IPS-20b (cell line): ENCODE data around the gene ZFX.

Source experiments
- H3K27ac ChIP-seq: one replicate; pipeline ENCODE4 v1.5.1; 2013; ENCODE audit warnings: low read length
- H3K27me3 ChIP-seq: 2 replicates; pipeline ENCODE4 v1.6.1; 2013; ENCODE audit warnings: mild to moderate bottlenecking, low read length, inconsistent platforms; ENCODE audit not compliant: insufficient read depth
- H3K36me3 ChIP-seq: 2 replicates; pipeline ENCODE4 v1.6.1; 2013; ENCODE audit warnings: low read depth, mild to moderate bottlenecking, inconsistent platforms, low read length, moderate library complexity; ENCODE audit not compliant: insufficient read depth
- H3K4me1 ChIP-seq: 2 replicates; pipeline ENCODE4 v1.6.1; 2013; ENCODE audit warnings: mild to moderate bottlenecking, control low read depth, inconsistent platforms, low read length, moderate library complexity; ENCODE audit not compliant: insufficient read depth
- H3K4me3 ChIP-seq: 2 replicates; pipeline ENCODE4 v1.5.1; 2013; ENCODE audit warnings: mild to moderate bottlenecking, low read length, inconsistent platforms
- H3K9ac ChIP-seq: 2 replicates; pipeline ENCODE4 v1.6.1; 2013; ENCODE audit warnings: low read depth, mild to moderate bottlenecking, inconsistent platforms, low read length, moderate library complexity
- H3K9me3 ChIP-seq: 2 replicates; pipeline ENCODE4 v1.6.1; 2013; ENCODE audit warnings: mild to moderate bottlenecking, low read depth, low read length, inconsistent platforms; ENCODE audit not compliant: insufficient read depth

Gene ZFX

DNA sequence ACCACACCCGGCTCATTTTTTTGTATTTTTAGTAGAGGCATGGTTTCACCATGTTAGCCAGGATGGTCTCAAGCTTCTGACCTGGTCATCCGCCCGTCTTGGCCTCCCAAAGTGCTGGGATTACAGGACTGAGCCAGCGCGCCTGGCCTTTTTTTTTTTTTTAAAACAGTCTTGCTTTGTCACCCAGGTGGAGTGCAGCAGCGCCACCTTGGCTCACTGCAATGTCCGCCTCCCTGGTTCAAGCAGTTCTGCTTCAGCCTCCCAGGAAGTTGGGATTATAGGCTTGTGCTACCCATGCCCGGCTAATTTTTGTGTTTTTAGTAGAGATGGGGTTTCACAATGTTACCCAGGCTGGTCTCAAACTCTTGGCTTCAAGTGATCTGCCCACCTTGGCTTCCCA lies 28.9 kb downstream of the ZFX start:
- Histone ChIP-seq H3K9ac (no peak overlapping the region), H3K27ac (no peak overlapping the region), H3K27me3 (no peaks in the 10 kb centered on the region), H3K9me3 (no peaks in the 10 kb centered on the region), H3K36me3 (peaks cover 47% of the 10 kb centered on the region), H3K4me1 (no peaks in the 10 kb centered on the region), H3K4me3 (no peak overlapping the region)

- Histone ChIP-seq H3K4me1 (no peaks in the 10 kb centered on the region), H3K27ac (no peak overlapping the region), H3K4me3 (no peak overlapping the region), H3K27me3 (no peaks in the 10 kb centered on the region), H3K9me3 (no peaks in the 10 kb centered on the region), H3K9ac (no peak overlapping the region), H3K36me3 (peaks cover 23% of the 10 kb centered on the region)
Measured at GRCh38 chrX:24184018-24184417, 34.5 kb downstream of the ZFX start.

DNA sequence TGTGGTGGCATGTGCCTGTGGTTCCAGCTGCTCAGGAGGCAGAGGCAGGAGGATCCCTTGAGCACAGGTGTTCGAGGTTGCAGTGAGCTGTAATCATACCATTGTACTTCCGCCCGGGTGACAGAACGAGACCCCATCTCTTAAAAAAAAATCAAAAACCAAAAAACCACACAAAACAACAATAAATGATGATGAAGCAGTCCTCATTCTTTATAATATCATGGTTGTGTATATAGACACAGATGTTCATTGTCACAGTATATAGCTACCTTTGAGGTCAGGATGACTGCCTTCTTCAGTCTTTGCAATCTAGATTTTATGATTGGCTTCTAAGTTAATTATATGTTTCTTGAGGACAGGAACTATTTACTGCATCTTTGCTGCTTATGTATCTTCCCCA lies 37.0 kb downstream of the ZFX start:
- no peaks in the 10 kb centered on the region for H3K4me1 ChIP-seq
- no peaks in the 10 kb centered on the region for H3K27me3 ChIP-seq
- H3K27ac ChIP-seq = no peak overlapping the region
- H3K9ac ChIP-seq = no peak overlapping the region
- no peaks in the 10 kb centered on the region for H3K9me3 ChIP-seq
- H3K36me3 ChIP-seq = no peaks in the 10 kb centered on the region; the same call in 1 of the 2 replicates
- H3K4me3 ChIP-seq = no peak overlapping the region

GRCh38 chrX:24186986-24187385 lies 37.5 kb downstream of the ZFX start:
- Histone ChIP-seq H3K27me3 (no peaks in the 10 kb centered on the region), H3K4me3 (no peak overlapping the region), H3K4me1 (no peaks in the 10 kb centered on the region), H3K9ac (no peak overlapping the region), H3K36me3 (no peaks in the 10 kb centered on the region; the same call in 1 of the 2 replicates), H3K27ac (no peak overlapping the region), H3K9me3 (no peaks in the 10 kb centered on the region)

GRCh38 chrX:24189490-24189889 lies 40.0 kb downstream of the ZFX start:
- no peak overlapping the region for H3K9ac ChIP-seq
- H3K4me1 ChIP-seq = no peaks in the 10 kb centered on the region
- H3K27me3 ChIP-seq = no peaks in the 10 kb centered on the region
- H3K4me3 ChIP-seq = no peak overlapping the region
- H3K9me3 ChIP-seq = no peaks in the 10 kb centered on the region
- no peaks in the 10 kb centered on the region; the same call in 1 of the 2 replicates for H3K36me3 ChIP-seq
- H3K27ac ChIP-seq = no peak overlapping the region

GRCh38 chrX:24190500-24191156 lies 41.1 kb downstream of the ZFX start:
- Histone ChIP-seq H3K4me3 (no peak overlapping the region), H3K36me3 (no peaks in the 10 kb centered on the region; the same call in 1 of the 2 replicates), H3K9ac (no peak overlapping the region), H3K4me1 (no peaks in the 10 kb centered on the region), H3K9me3 (no peaks in the 10 kb centered on the region), H3K27me3 (no peaks in the 10 kb centered on the region), H3K27ac (no peak overlapping the region)

DNA sequence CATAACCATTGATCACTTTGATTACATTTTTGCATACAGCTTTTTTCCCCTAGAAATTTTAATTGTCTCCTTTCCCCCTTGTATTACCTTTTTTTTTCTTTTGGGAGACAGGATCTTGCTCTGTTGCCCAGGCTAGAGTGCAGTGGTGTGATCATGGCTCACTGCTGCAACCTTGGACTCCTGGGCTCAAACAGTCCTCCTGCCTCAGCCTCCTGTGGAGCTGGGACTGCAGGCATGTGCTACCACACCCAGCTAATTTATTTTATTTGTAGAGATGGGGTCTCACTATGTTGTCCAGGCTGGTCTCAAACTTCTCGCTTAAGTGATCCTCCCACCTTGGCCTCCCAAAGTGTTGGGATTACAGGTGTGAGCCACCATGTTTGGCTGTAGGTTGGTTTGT lies 47.0 kb downstream of the ZFX start:
- Histone ChIP-seq H3K9ac (no peak overlapping the region), H3K4me1 (no peaks in the 10 kb centered on the region), H3K36me3 (no peaks in the 10 kb centered on the region), H3K9me3 (no peaks in the 10 kb centered on the region), H3K27me3 (no peaks in the 10 kb centered on the region), H3K4me3 (no peak overlapping the region), H3K27ac (no peak overlapping the region)

DNA sequence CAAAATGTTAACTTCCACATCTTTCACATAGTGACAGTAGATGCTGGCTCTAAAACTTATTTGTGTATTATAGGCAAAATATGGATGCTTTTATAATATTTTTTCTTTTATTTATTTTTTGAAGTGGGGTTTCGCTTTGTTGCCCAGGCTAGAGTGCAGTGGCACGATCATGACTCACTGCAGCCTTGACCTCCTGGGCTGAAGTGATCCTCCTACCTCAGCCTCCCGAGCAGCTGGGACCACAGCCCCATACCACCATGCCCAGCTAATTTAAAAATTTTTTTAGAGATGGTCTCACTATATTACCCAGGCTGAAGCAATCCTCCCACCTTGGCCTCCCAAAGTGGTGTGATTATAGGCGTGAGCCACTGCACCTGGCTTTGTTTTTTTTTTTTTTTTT lies 48.6 kb downstream of the ZFX start:
- Histone ChIP-seq H3K27me3 (no peaks in the 10 kb centered on the region), H3K27ac (no peak overlapping the region), H3K4me1 (no peaks in the 10 kb centered on the region), H3K4me3 (no peak overlapping the region), H3K9ac (no peak overlapping the region), H3K36me3 (no peaks in the 10 kb centered on the region), H3K9me3 (no peaks in the 10 kb centered on the region)

GRCh38 chrX:24200133-24200532 lies 50.6 kb downstream of the ZFX start:
- Histone ChIP-seq H3K9me3 (no peaks in the 10 kb centered on the region), H3K36me3 (no peaks in the 10 kb centered on the region), H3K4me1 (no peaks in the 10 kb centered on the region), H3K9ac (no peak overlapping the region), H3K27ac (no peak overlapping the region), H3K4me3 (no peak overlapping the region), H3K27me3 (no peaks in the 10 kb centered on the region)

DNA sequence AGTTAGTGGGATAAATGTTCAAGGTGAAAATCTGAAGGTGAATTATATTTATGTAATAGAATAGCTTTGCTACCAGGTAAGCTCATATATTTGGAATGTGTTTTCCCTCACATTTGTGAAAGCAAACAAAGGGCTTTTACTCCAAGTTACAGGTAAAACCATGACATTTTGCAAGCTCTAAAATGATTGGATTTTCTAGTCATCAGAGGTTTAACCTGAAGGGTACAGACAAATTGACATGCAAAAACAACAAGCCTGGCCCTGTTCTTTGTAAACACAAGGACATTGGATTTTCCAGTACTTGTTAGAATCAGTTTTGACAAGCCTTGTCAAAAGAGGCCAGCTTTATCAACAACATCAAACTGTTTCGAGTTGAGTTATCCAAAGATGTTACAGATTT lies 51.7 kb downstream of the ZFX start:
- Histone ChIP-seq H3K36me3 (no peaks in the 10 kb centered on the region), H3K9me3 (no peaks in the 10 kb centered on the region), H3K4me3 (no peak overlapping the region), H3K27ac (no peak overlapping the region), H3K27me3 (no peaks in the 10 kb centered on the region), H3K4me1 (no peaks in the 10 kb centered on the region), H3K9ac (no peak overlapping the region)

DNA sequence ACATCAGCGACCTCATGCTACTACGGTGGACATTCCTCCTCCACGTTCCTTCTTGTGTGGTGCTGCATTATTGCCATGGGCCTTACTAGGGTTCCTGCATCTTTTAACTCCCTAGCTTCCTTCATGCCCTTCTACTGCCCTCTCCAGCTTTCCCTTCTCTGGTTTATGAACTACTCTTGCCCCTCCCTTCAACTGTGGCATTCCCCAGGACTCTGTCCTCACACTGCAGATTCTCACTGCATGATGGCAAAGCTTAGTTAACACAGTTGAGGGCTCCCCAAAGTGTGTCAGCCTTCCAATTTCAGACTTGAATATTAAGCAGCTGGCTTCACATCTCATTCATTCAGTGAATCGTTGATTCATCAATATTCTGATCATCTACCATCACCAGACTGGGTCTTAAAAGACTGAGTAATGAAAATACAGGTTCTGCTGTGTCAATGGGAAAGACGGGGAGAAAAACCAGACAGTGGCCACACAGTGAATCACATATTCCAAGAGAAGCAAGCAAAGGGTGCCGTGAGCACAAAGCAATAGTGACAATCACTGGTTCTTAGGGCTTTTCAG lies 53.0 kb downstream of the ZFX start:
- Histone ChIP-seq H3K4me1 (no peaks in the 10 kb centered on the region), H3K4me3 (no peak overlapping the region), H3K9ac (no peak overlapping the region), H3K9me3 (no peaks in the 10 kb centered on the region), H3K27ac (no peak overlapping the region), H3K27me3 (no peaks in the 10 kb centered on the region), H3K36me3 (peaks cover 4% of the 10 kb centered on the region; the same call in 1 of the 2 replicates)

DNA sequence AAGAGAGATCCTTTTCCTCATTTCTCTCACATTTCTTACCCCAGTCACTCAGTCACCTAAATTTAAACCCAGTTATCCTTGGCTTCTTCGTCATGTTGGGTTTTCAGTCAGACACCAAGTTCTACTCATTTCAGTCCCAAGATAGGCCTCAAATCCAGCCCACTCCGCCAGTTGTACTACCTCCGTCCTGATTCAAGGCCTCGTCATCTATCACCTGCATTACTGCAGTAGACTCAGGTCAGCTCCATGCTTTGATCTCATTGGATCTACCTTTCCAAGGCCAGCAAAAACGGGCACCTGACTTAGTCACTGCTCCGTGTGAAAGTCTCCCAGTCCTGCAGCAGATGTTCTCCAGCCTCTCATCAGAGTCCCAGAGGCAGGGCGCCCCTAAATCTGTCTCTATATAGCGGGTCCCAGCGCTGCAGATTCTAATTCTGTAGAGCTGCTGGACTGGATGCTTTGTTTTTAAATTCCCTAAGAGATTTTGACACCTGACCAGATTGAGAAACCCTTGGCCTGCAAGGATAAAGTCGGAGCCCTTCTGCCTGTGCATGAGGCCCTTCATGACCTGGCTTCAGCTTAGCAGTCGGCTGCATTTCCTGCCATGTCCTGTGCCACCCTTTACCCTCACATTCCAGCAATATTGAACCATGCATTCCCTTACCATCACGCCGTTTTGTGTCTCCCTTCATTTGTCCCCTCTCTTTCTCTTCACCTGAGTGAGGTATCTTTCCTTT lies 53.7 kb downstream of the ZFX start:
- Histone ChIP-seq H3K27ac (no peak overlapping the region), H3K36me3 (peaks cover 11% of the 10 kb centered on the region), H3K4me1 (no peaks in the 10 kb centered on the region), H3K9ac (no peak overlapping the region), H3K4me3 (no peak overlapping the region), H3K9me3 (no peaks in the 10 kb centered on the region), H3K27me3 (no peaks in the 10 kb centered on the region)
